Measurements from ENCODE around the gene FLT1. TPM values are rescaled to one million over a fixed set of nuclear protein-coding genes. Genes with fewer than 3 reads are reported as not detected.

FLT1 gene
- total RNA-seq, 3 donors from 2014 or later, result 17.0 to 44.6 (median 29.0) TPM

- no peaks in the 10 kb centered on the region for H3K9me3 ChIP-seq
- H3K4me1 ChIP-seq, result no peaks in the 10 kb centered on the region
- H3K4me3 ChIP-seq, result no peak overlapping the region
- H3K27ac ChIP-seq, result no peak overlapping the region
- no peaks in the 10 kb centered on the region for H3K27me3 ChIP-seq
- intact Hi-C loops (cut with DNase I; ENCODE audit: low total_unique reads), result no loop called here
- TF ChIP-seq POLR2AphosphoS5 (IDR thresholded peaks at IDR 0.05), result no peak
- TF ChIP-seq CTCF (IDR thresholded peaks at IDR 0.05), result no peak
- TF ChIP-seq POLR2A (IDR thresholded peaks at IDR 0.05), result no peak
- DNase-seq (ENCODE audit: low spot score in 2 of 2), result no peak
- H3K36me3 ChIP-seq, result no peaks in the 10 kb centered on the region
Measured at GRCh38 chr13:28478127-28478526, 16.8 kb downstream of the FLT1 start.

DNA sequence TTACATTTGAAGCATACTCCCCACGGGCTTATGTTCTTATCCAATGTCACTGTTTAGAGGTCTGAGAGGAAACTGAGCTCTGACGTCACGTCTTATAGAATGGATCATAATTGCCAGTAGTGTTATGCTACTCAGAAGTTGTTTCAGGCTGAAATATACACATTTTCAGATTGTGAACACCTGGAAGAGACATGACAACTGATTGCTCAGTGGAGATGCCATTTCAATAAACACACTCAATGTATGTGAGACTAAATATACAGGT, 17.3 kb downstream of the FLT1 start:
- DNase-seq (ENCODE audit: low spot score in 2 of 2), result no peak
- no peaks in the 10 kb centered on the region for H3K36me3 ChIP-seq
- no peak overlapping the region for H3K27ac ChIP-seq
- H3K4me1 ChIP-seq, result no peaks in the 10 kb centered on the region
- no peaks in the 10 kb centered on the region for H3K27me3 ChIP-seq
- intact Hi-C loops (cut with DNase I; ENCODE audit: low total_unique reads), result no loop called here
- H3K9me3 ChIP-seq, result no peaks in the 10 kb centered on the region
- TF ChIP-seq POLR2A (IDR thresholded peaks at IDR 0.05) (no peak), POLR2AphosphoS5 (IDR thresholded peaks at IDR 0.05) (no peak), CTCF (IDR thresholded peaks at IDR 0.05) (no peak)
- no peak overlapping the region for H3K4me3 ChIP-seq

DNA sequence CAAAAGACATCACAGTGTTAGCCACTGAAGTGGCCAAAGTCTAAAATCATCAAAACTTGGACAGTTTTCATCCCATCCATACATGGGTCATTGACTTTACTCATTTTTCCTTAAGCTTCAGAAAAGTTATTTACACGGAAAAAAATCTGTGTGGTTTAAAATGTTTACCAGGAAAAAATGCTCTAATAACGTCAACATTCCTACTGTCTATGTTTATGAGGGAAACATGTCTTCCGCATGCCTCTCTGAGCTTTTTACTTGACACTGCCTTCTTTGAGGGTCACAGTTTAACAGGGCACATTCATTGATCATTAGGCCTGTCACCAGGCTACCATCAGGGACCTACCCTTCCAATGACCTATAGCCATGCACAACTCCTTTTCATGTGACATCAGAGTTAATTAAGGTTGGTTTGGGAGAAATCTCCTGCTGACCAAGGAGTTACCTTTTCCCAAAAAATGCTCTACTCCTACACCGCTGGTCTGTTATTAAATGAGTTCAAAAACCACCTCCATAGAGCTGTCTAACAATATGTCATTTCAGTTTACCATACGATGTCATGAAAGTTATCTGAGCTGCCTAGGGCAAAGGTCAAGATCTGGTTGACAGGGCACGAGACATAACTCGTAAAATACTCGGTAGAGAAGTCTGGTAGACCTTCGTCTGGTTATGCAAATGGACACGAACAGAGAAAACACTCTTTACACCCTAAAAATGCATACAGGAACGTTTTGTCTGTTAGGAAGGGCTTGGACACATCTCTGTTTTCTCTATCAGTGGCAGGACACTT, 17.8 kb downstream of the FLT1 start:
- H3K4me3 ChIP-seq, result no peak overlapping the region
- no peak overlapping the region for H3K27ac ChIP-seq
- no peaks in the 10 kb centered on the region for H3K36me3 ChIP-seq
- no peaks in the 10 kb centered on the region for H3K4me1 ChIP-seq
- DNase-seq (ENCODE audit: low spot score in 2 of 2), result no peak
- intact Hi-C loops (cut with DNase I; ENCODE audit: low total_unique reads), result no loop called here
- TF ChIP-seq CTCF (IDR thresholded peaks at IDR 0.05) (no peak), POLR2A (IDR thresholded peaks at IDR 0.05) (no peak), POLR2AphosphoS5 (IDR thresholded peaks at IDR 0.05) (no peak)
- H3K27me3 ChIP-seq, result no peaks in the 10 kb centered on the region
- no peaks in the 10 kb centered on the region for H3K9me3 ChIP-seq

GRCh38 chr13:28475916-28476725, 18.8 kb downstream of the FLT1 start:
- intact Hi-C loops (cut with DNase I; ENCODE audit: low total_unique reads), result no loop called here
- H3K4me1 ChIP-seq, result no peaks in the 10 kb centered on the region
- no peaks in the 10 kb centered on the region for H3K27me3 ChIP-seq
- H3K9me3 ChIP-seq, result no peaks in the 10 kb centered on the region
- H3K4me3 ChIP-seq, result no peak overlapping the region
- H3K36me3 ChIP-seq, result no peaks in the 10 kb centered on the region
- no peak for TF ChIP-seq POLR2A (IDR thresholded peaks at IDR 0.05)
- no peak for TF ChIP-seq POLR2AphosphoS5 (IDR thresholded peaks at IDR 0.05)
- no peak for TF ChIP-seq CTCF (IDR thresholded peaks at IDR 0.05)
- no peak overlapping the region for H3K27ac ChIP-seq
- DNase-seq (ENCODE audit: low spot score in 2 of 2), result no peak

- no peak overlapping the region for H3K27ac ChIP-seq
- no peaks in the 10 kb centered on the region for H3K4me1 ChIP-seq
- no peak overlapping the region for H3K4me3 ChIP-seq
- no peak for TF ChIP-seq POLR2AphosphoS5 (IDR thresholded peaks at IDR 0.05)
- no peak for TF ChIP-seq POLR2A (IDR thresholded peaks at IDR 0.05)
- no peak for TF ChIP-seq CTCF (IDR thresholded peaks at IDR 0.05)
- no peaks in the 10 kb centered on the region for H3K36me3 ChIP-seq
- intact Hi-C loops (cut with DNase I; ENCODE audit: low total_unique reads), result no loop called here
- no peaks in the 10 kb centered on the region for H3K9me3 ChIP-seq
- no peaks in the 10 kb centered on the region for H3K27me3 ChIP-seq
- DNase-seq (ENCODE audit: low spot score in 2 of 2), result no peak
Measured at GRCh38 chr13:28474491-28475134, 20.3 kb downstream of the FLT1 start.

Measured in breast epithelium (tissue), 4 donors.